Erythroblast (primary cell): Measurements from ENCODE around the gene GNAL.

ENCODE experiments used
- GATA1 ChIP-seq: IDR thresholded peaks from 2 replicates; pipeline ENCODE4 v1.6.1; 2011; ENCODE audit warnings: low read depth, mild to moderate bottlenecking, control low read depth, low read length, moderate library complexity
- POLR2A ChIP-seq: IDR thresholded peaks from 2 replicates; pipeline ENCODE4 v1.6.1; 2011; ENCODE audit warnings: mild to moderate bottlenecking, low read length

DNA sequence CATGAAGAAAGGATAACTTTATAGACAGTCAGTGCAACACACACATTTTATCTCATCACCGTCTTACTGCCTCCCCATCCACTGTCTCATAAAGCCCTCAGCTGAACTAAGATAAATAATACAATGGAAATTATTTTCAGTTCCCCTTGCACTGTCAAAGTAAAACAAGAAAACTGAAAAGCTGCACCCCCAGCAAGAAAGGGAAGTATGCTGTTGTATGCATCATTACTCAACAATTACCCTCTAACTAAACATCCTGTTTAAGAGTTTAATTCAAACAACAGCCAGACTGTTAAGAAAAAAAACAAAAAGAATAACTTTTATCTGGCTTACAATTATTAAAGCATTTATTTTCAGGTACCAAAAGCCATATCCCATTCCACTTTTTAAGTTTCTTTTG, 194.1 kb downstream of the GNAL start:
- no peak for TF ChIP-seq POLR2A
- TF ChIP-seq GATA1 = no peak
